Measurements from ENCODE around the gene ROCK1.

Gene ROCK1

GRCh38 chr18:21071071-21071470 is 40.5 kb downstream of the ROCK1 start:
- TF ChIP-seq CTCF (IDR thresholded peaks at IDR 0.05; ENCODE audit: low read depth, low read length) = no peak
- DNase-seq (ENCODE audit: extremely low read depth, low read depth) = no peak

- DNase-seq (ENCODE audit: extremely low read depth, low read depth) = no peak
- TF ChIP-seq CTCF (IDR thresholded peaks at IDR 0.05; ENCODE audit: low read depth, low read length) = no peak
These were observed 42.1 kb downstream of the ROCK1 start for GRCh38 chr18:21069468-21069867.

GRCh38 chr18:21064347-21064746 is 47.3 kb downstream of the ROCK1 start:
- TF ChIP-seq CTCF (IDR thresholded peaks at IDR 0.05; ENCODE audit: low read depth, low read length) = no peak
- DNase-seq (ENCODE audit: extremely low read depth, low read depth) = no peak

GRCh38 chr18:21063011-21063410 is 48.6 kb downstream of the ROCK1 start:
- TF ChIP-seq CTCF (IDR thresholded peaks at IDR 0.05; ENCODE audit: low read depth, low read length) = no peak
- no peak for DNase-seq (ENCODE audit: extremely low read depth, low read depth)

GRCh38 chr18:21057112-21057511 is 54.5 kb downstream of the ROCK1 start:
- no peak for DNase-seq (ENCODE audit: extremely low read depth, low read depth)

GRCh38 chr18:21056545-21056944 is 55.1 kb downstream of the ROCK1 start:
- no peak for TF ChIP-seq CTCF (IDR thresholded peaks at IDR 0.05; ENCODE audit: low read depth, low read length)
- no peak for DNase-seq (ENCODE audit: extremely low read depth, low read depth)

More at GRCh38 chr18:21057112-21057511, 54.5 kb downstream of the ROCK1 start:
- no peak for TF ChIP-seq CTCF (IDR thresholded peaks at IDR 0.05; ENCODE audit: low read depth, low read length)

GRCh38 chr18:21054252-21054821 is 57.3 kb downstream of the ROCK1 start:
- TF ChIP-seq CTCF (IDR thresholded peaks at IDR 0.05; ENCODE audit: low read depth, low read length) = no peak
- no peak for DNase-seq (ENCODE audit: extremely low read depth, low read depth)

Data from AG09319 (cell line).